Type B pancreatic cell (in vitro differentiated cells): ENCODE measurements around the gene GBA3. TPM values are rescaled to one million over a fixed set of nuclear protein-coding genes. Genes with fewer than 3 reads are reported as not detected.

Source experiments
- DNase-seq: peaks from one replicate; pipeline ENCODE4 v3.0.0; 2021; ENCODE audit warnings: mixed read lengths; ENCODE audit not compliant: unreplicated experiment; ENCODE audit errors: extremely low spot score
- H3K27ac Mint-ChIP-seq: 2 replicates; pipeline ENCODE4 v1.8.0; 2021; ENCODE audit warnings: mild to moderate bottlenecking, mixed read lengths
- H3K27me3 Mint-ChIP-seq: 2 replicates; pipeline ENCODE4 v1.8.0; 2021; ENCODE audit warnings: mixed read lengths
- H3K36me3 Mint-ChIP-seq: 2 replicates; pipeline ENCODE4 v1.8.0; 2021; ENCODE audit warnings: mixed read lengths
- H3K4me1 Mint-ChIP-seq: one replicate; pipeline ENCODE4 v1.8.0; 2021; ENCODE audit warnings: mixed read lengths; ENCODE audit not compliant: unreplicated experiment
- H3K4me3 Mint-ChIP-seq: 2 replicates; pipeline ENCODE4 v1.8.0; 2021; ENCODE audit warnings: mild to moderate bottlenecking, mixed read lengths
- H3K9me3 Mint-ChIP-seq: 2 replicates; pipeline ENCODE4 v1.8.0; 2021; ENCODE audit warnings: mixed read lengths
- CTCF ChIP-seq: fragments of 200-600 bp; sonication (generic); conservative IDR thresholded peaks from 2 replicates; pipeline ENCODE4 v1.5.0; 2021; ENCODE audit warnings: antibody characterized with exemption, mild to moderate bottlenecking
- total RNA-seq: library from RNA; stranded (reverse); gene quantifications from 2 replicates; pipeline ENCODE4 v1.2.1, GENCODE V29; 2021; ENCODE audit warnings: low replicate concordance

GBA3 gene
- total RNA-seq, 1 donor from 2014 or later = 1.4 TPM

- Mint-ChIP-seq H3K27me3 (peaks cover 15% of the 10 kb centered on the region), H3K9me3 (no peaks in the 10 kb centered on the region), H3K27ac (no peak overlapping the region), H3K36me3 (no peaks in the 10 kb centered on the region), H3K4me3 (no peak overlapping the region), H3K4me1 (peaks cover 3% of the 10 kb centered on the region)
- TF ChIP-seq CTCF = no peak
- DNase-seq = no peak
Observed at GRCh38 chr4:22689428-22689827, 3.3 kb upstream of the GBA3 start.

DNA sequence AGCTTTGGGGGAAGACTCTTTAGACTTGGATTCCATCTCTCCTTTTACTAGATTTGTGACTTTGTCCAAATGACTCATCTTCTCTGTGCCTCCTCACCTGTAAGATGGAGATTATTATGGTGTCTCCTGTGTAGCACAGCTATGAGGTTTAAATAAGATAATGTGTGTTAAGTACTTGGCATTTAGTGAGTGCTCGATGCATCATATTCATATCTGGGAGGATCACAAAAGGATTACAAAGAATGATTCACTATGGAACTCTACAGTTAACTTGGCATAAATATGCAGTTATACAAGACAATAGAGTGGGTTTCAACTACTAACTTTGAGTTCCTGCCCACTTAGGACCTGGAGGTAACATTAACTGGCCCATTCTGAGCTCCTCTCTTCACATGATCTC is 2.3 kb downstream of the GBA3 start:
- no peak for DNase-seq
- Mint-ChIP-seq H3K27ac (no peak overlapping the region), H3K27me3 (peaks cover 11% of the 10 kb centered on the region), H3K4me1 (peaks cover 3% of the 10 kb centered on the region), H3K9me3 (no peaks in the 10 kb centered on the region), H3K36me3 (no peaks in the 10 kb centered on the region), H3K4me3 (no peak overlapping the region)
- TF ChIP-seq CTCF = no peak

DNA sequence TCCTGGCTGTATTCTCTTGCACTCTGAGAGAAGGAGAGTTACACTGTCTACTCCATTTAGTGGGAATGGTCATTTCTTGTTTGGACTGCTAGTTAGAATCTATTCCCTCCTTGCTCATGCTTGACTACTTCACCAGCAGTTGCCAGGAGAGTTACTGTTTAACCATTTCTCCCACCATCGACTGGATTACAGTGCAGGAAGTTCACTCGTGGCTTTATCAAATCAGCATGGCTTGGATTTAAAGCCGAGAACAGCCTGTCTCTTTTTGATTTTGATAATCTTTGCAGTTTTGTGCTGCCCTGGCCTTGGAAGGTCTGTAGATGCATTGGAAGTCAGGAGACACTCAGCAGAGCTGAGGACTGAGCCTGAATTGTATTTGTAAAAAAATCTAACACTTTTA is 3.2 kb downstream of the GBA3 start:
- Mint-ChIP-seq H3K27me3 (peaks cover 11% of the 10 kb centered on the region), H3K9me3 (no peaks in the 10 kb centered on the region), H3K36me3 (no peaks in the 10 kb centered on the region), H3K4me1 (no peaks in the 10 kb centered on the region), H3K27ac (no peak overlapping the region), H3K4me3 (no peak overlapping the region)
- DNase-seq = no peak
- TF ChIP-seq CTCF = no peak

- Mint-ChIP-seq H3K4me3 (no peak overlapping the region), H3K27me3 (peaks cover 8% of the 10 kb centered on the region), H3K4me1 (no peaks in the 10 kb centered on the region), H3K36me3 (no peaks in the 10 kb centered on the region), H3K9me3 (no peaks in the 10 kb centered on the region), H3K27ac (no peak overlapping the region)
- TF ChIP-seq CTCF = no peak
- DNase-seq = no peak
Observed at GRCh38 chr4:22703912-22704311, 11.2 kb downstream of the GBA3 start.

- H3K36me3 Mint-ChIP-seq = no peaks in the 10 kb centered on the region
- H3K4me1 Mint-ChIP-seq = no peaks in the 10 kb centered on the region
- H3K27ac Mint-ChIP-seq = no peak overlapping the region
- peaks cover 8% of the 10 kb centered on the region for H3K27me3 Mint-ChIP-seq
- H3K4me3 Mint-ChIP-seq = no peak overlapping the region
- DNase-seq = no peak
- H3K9me3 Mint-ChIP-seq = no peaks in the 10 kb centered on the region
- TF ChIP-seq CTCF = no peak
Observed at GRCh38 chr4:22707390-22707789, 14.7 kb downstream of the GBA3 start.

DNA sequence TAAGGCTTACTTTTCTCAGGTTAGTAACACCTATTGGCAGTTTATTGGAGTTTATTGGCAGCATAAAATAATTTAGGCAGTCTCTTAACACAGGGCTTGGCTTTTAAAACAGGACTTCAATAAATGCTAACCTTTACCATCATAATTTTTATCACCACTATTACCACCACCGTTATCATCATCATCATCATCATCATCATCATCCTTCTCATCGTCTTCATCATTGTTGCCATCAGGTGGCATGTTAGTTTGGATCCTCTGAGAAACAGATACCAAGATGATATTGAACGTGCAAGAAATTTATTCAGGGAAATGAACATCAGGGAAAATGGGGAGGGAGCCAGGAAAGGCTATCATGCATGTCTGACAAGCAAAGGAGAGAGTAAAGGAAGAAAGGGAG is 16.2 kb downstream of the GBA3 start:
- TF ChIP-seq CTCF = no peak
- no peak overlapping the region for H3K27ac Mint-ChIP-seq
- H3K4me1 Mint-ChIP-seq = no peaks in the 10 kb centered on the region
- no peak for DNase-seq
- H3K27me3 Mint-ChIP-seq = peaks cover 6% of the 10 kb centered on the region
- no peaks in the 10 kb centered on the region for H3K9me3 Mint-ChIP-seq
- H3K36me3 Mint-ChIP-seq = no peaks in the 10 kb centered on the region
- H3K4me3 Mint-ChIP-seq = no peak overlapping the region
